DMS 273 (cell line): ENCODE data around the gene GID4.

Experiments used
- DNase-seq: peaks from one replicate; lab custom pipeline; 2025; ENCODE audit not compliant: unreplicated experiment; lab: John Stamatoyannopoulos, UW

GID4 gene

DNA sequence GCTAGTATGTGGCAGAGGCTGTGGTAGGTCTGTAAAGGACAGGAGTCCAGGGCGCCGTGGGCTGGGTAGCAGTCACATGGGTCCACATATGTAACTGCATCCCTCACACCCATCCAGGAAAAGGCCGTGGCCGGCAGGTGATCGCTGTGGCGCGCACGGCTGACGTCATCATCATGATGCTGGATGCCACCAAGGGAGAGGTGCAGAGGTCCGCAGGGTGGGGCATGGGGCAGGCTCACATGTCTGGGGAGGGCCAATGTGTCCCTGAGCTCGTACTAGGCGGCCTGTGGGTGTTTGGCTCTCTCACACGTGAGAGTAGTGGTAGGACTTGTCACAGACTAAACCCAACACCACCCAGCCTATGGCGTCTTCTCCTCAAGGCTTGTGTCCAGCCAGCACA, 60.3 kb downstream of the GID4 start:
- no peak for DNase-seq

DNA sequence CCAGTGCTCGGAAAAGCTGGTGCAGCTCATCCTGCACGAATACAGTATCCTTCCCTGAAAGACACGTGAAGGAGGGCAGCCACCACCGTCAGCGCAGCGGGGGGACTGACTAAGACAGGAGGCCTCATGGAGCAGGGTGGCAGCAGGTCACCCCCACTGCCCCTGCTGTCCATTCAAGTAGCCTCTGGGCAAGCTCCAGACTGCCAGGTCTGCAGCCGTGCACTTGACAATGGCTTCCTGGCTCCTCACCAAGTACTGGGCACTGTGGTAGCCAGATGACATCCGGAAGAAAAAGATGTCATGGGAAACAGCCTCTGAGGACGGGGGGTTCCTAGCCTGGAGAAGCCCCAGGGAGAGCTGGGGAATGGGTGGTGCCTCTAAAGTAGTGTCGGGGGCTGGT, 61.4 kb downstream of the GID4 start:
- DNase-seq = no peak

DNA sequence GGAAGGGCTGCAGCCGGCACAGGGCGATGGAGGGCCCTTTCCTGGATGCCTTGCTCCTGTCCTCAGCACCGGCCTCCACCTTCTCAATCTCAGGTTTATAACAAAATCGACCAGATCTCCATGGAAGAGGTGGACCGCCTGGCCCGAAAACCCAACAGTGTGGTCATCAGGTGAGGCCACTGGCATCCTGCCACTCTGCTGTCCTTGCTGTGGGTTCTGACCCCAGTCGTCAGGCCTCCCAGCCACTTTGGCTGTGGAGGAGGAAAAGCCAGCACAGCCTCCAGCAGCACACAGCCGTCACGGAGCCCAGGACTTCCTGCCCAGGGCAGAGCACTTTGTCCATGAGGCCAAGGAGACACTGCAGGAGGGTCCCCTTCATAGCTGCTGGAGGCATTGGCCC, 62.6 kb downstream of the GID4 start:
- DNase-seq = no peak

DNA sequence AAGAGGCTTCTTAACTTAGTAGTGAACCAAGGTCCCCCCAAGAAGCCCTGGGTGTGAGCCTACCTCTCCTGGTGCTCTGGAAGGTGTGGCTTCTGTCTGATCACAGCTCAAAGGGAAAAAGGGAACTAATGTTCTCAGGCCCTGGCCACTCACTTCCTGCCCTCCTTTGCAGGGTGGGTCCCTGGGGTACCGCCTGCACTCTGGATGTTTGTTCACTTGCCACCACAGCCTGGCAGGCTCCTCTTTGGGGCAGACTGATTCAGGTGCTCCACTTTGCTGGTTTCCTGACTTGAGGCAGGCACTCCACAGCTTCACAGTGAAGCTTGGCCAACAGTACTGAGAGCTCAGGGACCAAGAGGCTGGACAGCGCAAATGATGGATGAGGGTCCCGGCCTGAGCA, 63.4 kb downstream of the GID4 start:
- no peak for DNase-seq

DNA sequence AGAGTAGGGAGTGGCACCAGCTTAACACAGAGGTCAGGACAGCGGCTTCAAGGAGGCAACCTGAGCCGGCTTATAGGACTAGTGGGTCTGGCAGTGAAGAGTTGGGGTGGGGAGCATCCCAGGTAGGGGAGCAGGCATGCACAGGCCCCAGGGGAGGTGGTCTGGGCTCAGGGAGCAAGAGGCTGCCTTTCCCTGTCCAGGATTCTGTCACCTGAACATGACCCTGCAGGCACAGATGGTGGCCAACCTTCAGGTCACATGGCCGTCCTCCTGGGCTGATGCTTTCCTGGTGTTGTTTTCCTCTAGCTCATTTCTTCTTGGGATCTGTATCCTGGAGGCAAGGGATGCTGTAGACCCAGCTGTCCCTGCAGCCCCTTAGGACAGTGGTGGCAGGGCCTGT, 65.8 kb downstream of the GID4 start:
- DNase-seq = no peak

DNA sequence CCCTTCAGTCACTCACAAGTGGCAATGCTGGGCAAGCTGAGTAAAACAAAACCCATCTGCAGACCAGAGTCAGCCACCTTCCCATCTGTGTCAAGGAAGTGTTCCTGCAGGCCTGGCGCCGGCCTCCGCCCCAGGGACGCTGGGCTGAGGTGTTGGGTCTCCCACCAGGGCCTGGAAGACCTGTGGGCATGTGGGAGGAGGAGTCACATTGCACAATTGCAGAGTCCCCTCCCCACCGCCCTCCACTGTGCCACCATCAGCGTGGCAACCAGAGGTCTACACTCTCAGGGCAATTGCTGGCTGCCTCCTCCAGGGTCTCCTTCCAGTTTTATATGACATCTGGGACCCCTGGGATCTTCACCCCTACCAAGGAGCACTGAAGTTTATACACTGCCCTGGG, 66.4 kb downstream of the GID4 start:
- no peak for DNase-seq

DNA sequence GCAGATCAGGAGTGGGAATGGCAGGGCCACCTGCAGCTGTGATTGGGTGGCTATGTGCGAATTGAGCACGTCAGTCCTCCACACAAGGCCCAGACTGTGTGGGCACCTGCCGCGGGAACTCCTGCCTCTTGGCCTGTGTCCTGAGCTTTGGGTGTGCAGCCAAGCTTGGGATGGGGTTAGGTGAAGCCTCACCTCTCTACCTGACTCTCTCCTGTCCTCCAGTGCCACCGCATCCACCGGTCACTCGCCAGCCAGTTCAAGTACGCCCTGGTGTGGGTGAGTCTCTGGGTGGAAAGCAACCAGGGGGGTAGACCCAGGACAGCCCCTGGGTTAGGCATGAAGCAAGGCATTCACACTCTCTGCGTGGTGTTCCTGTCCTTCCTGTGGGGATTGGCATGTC, 67.0 kb downstream of the GID4 start:
- no peak for DNase-seq

DNA sequence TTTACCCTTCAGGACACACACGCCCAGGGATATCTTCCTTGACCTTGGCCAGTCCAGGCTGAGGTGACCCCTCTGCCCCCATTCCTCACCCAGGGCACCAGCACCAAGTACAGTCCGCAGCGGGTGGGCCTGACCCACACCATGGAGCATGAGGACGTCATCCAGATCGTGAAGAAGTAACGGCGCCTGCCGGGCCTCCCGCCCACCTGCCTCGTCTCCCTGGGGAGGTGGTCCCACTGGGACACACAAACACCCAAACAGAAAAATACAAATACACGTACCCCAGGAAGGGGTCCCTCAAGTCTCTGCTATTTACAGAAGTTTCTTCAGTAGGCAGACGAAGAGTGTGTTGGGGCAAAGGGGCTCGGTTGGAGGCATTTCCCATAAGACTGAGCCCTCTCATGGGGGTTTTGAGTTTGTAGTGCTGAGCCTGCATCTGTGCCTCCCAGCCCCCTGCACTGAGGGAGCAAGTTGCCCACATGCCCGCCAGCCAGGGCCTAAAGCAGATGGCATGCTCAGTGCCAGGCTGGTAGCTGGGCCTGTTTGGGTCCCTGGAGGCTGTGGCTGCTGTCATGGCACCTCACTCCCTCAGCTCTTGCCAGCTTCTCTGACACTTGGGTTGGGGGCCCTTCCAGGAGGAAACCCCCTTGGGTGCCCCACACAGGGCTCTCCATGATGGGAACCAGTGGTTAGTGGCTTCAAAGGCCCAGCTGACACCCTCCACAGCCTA, 68.0 kb downstream of the GID4 start:
- DNase-seq = peak; percentile 75

DNA sequence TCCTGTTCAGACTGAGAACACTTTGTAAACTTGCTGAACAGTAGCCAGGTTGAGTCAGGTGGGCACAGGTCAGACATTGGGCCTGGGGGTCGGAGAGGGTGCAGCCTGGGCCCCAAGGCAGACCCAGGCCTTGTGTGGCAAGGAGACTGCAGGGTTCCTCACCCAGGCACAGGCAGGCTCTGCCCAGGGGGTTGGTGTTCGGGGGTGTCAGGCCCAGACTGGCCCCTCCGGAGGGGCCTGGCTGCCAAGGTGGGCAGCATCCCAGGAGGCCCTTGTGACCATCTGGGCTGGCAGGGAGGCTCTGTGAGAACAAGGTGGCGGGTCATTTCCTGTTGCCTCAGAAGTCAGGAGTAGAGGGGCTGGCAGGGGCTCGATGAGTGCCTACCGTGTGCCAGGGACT, 68.8 kb downstream of the GID4 start:
- DNase-seq = peak; percentile 42

DNA sequence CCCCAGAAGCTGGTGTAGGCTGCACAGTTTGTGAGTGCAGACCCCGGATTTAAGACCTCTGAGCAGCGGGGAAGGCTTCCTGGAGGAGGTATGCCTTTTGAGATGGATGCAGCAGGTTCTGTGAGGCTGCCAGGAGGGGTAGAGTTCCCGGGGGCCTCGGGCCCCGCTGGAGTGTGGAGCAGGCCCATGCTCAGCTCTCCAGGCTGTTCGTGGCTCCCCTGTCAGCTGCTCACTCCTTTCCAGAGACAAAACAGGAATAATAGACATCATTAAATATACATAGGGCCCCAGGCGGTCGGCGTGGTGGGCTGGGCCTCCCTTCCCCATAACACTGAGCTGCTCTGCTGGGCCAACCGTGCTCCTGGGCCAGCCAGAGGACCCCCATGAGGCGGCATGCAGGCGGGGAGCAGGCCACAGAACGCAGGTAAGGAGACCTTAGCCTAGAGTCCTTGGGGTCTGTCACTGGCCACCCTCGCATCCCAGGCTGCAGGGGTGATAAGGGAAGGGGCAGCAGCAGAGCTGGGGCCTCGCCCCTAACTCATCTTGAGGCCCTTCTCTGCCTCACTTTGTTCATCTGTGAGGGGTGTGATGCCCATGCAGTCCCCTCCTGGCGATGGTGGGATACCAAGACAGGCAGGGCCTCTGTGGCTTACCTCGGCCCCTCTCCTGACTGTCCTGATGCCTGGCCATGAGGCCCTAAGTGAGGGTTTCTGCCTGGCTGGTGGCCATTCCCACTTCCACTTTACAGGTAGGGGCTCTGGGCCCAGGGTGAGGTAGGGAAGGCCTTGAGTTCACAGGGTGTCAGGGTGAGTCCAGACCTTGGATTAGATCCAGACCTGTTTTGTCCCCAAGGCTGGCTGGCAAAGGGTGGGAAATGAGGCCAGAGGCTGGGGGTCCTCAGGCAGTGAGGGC, 69.4 kb downstream of the GID4 start, which contains the start of gene MYO15A:
MYO15A (plus strand) TSS at position 356 of the 912 bp plus-strand sequence. CDS start 10,045 bp downstream, outside the sequence.
- peak; percentile 42 for DNase-seq

DNA sequence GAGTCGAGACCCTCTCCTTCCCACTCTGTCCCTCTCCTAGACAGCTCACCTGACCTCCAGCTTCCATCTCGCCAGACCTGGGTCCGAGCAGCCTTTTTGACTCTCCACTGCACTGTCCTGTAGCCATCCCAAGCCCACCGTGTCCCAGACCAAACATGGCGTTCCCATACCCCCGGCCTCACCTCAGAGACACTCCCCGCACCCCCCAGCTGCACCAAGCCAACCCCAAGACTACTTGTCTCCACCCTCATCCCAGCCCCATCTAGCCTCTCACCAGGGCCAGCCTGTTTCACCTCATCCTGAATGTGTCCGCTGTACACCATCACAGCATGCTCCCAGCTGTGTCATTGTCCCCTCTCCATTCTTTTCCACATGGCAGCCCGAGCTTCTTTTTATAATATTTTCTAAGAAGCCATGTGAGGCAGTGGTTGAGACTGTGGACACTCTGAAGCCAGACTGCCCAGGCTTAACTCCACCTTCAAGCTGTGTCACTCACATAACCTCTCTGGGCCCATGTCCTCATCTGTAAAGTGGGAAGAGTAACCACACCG, 70.8 kb downstream of the GID4 start:
- DNase-seq = no peak

DNA sequence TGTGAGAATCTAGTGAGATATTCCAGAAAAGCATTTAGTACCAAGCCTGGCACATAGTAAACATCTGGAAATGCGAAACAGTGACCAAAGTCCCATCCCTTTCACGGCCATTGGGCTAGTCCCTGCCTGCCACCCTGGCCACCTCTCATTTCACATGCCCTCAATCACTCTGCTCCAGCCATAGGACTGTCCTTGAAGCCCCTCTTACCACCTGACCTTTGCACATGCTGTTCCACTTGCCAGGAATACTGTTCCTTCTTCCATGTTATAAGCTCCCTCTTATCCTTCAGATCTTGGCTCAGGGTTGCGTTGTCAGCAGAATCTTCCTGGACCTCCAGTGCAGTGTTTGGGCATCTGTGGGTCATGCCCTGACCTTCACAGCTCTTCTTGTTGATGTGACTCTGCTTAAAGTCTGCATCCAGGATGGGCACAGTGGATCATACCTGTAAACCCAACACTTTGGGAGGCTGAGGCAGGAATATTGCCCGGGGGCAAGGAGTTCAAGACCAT, 71.5 kb downstream of the GID4 start:
- DNase-seq = no peak

DNA sequence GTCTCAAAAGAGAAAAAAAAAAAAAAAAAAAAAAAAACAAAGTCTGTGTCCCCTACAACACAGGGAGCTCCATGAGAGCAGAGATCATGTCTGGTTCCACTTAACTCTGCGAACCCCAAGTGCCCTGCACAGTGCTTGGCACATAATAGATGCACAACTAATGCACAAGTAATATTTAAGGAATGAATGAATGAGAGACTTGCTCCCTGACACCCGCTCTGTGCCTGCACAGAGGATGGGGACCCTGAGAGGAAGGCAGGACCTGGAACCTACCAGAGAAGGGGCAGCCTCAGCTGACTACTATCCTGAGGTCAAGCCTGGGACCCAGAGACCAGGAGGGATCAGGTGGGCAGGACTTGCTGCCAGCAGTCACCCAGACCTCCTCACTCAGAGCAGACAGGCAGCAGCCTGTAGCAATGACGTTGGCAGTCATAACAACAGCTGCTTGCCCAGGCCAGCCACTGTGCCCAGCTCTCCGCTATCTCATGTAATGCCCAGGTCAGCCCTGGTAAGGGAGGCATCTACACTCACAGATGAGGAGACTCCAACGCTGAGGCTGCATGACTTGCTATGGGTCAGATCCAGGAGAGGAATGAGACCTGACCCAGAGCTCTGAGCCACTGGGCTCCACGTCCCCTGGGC, 72.2 kb downstream of the GID4 start:
- peak; percentile 43 for DNase-seq

DNA sequence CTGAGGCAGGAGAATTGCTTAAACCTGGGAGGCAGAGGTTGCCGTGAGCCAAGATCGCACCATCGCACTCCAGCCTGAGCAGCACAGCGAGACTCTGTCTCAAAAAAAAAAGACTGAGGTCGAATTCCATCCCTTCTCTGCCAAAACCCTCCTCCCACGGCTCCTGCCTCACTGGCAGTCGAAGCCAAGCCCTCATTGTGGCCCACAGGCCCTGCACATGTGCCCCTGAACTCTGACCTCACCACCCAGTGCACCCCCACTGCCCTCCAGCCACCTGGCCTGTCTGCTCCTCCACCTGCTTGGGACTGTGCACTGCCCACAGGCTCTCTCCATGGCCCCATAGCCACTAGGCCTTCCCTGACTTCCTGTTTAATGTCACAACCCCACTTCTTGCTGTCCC, 76.3 kb downstream of the GID4 start:
- DNase-seq = no peak

DNA sequence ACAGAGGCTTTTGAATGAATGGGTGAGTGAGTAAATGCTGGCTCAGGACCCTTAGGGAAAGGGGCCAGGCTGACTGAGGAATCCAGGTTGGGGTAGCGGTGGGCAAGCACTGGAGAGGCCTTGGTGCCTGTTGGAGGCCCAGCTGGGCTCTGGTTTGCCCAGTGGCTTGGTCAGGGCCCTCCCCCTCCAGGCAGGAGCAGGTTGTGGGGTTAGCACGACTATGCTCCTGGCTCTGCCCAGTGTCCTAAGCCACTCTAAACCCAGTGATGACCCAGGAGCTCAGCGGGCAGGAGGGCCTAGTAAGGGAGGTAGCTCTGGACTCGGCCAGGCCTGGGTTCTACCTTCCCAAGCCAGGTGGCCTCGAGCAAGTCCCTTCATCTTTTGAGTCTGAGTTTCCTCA, 76.9 kb downstream of the GID4 start:
- no peak for DNase-seq

DNA sequence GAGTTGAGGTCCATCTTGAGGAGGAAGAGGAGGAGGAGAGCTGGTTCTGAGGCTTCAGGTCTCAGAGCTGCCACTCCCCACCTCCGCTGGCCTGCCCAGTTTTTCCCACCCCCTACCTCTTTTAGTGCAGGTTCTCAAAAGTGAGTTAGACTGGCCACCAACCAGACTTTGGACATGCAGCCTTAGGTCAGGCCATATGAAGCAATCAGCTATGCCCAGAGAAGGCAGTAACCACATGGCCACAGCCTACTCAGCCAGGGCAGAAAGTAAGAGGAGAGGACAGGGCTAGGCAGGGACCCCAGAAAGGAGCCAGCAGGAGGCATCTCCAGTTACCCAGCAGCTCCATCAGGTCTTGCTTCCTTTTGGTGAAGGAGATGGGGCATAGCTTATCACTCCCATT, 78.3 kb downstream of the GID4 start:
- no peak for DNase-seq
